HG03469 (cell line): Measurements from ENCODE around the gene RPS10.
"Not testable (repeated sequence)": the region's sequence is repeated elsewhere in the genome, so short reads cannot be mapped to it uniquely, and the experiment has no call there.

ENCODE experiments used
- ATAC-seq: cut with Tn5 transposase; IDR thresholded peaks from one replicate; pipeline ENCODE4 v1.9.1; 2021; ENCODE audit warnings: mild to moderate bottlenecking, moderate library complexity, moderate number of reproducible peaks; ENCODE audit not compliant: unreplicated experiment

RPS10 gene

GRCh38 chr6:34451192-34451591, 25.3 kb upstream of the RPS10 start:
- no peak for ATAC-seq

DNA sequence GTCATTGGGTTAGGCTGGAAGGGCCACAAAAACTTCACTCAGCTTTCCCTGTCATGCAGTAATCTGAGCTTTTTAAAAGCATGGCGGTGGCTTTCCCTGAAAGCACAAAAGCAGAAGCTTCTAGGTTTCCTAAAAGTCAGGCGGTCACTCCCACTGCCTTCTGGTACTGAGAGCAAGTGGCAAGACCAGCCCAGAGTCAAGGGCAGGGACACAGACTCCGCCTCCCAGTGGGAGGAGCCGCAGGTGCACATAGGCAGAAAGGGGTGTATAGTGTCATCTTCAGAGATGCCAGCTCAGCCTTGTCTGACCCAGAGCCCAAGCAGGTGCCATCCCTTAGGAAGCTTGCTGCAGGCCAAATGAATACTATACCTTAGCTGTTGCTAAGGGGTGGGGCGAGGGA, 22.0 kb upstream of the RPS10 start:
- no peak for ATAC-seq

GRCh38 chr6:34447386-34447785, 21.5 kb upstream of the RPS10 start:
- ATAC-seq = no peak

DNA sequence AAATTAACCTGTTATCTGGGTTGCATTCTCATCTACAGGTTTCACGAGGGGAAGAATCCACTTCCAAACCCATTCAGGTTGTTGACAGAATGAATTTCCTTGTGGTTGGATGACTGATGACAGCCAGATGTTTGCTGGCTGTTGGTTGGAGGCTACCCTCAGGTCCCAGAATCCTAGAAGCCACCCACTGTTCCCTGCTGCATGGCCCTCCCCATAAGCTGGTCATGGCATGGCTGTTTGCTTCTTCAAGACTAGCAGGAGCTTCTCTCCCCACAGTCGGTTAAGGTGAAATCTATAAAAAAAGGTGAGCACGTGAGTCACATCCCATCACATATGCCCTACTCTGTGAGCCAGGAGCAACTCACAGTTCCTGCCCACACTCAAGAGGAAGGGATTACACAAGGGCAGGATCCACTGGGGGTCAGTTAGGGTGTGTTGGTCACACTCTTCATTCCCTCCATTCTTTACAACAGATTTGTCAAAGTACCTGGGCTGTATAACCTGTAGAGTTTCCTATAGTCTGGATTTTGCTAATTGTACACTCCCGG, 19.5 kb upstream of the RPS10 start:
- no peak for ATAC-seq

GRCh38 chr6:34441526-34441925, 15.7 kb upstream of the RPS10 start:
- ATAC-seq = no peak

GRCh38 chr6:34439442-34439841, 13.6 kb upstream of the RPS10 start:
- ATAC-seq = no peak

DNA sequence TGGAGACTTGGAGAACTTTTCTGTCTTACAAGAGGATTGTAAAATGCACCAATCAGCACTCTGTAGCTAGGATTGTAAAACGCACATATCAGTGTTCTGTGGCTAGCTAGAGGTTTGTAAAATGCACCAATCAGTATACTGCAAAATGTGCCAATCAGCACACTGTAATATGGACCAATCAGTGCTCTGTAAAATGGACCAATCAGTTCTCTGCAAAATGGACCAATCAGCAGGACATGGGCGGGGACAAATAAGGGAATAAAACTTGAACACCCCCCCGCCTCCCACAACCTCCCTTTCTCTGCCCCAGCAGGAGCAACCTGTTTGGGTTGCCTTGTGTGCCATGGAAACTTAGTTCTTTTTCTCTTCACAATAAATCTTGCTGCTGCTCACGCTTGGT, 12.8 kb upstream of the RPS10 start:
- no peak for ATAC-seq

DNA sequence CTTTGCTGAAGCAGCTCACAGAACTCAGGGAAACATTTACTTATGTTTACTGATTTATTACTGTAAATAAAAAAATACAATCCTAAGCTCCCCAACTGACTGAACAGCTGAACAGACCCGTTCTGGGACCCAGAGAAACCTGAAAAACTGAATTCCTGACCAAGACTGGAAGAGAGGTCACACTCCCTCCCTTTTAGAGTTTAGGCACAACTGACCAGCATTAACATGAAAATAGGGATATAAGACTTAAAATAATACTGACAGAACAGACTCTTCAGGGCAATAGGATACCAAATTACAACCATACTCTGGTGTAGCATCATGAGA, 11.7 kb upstream of the RPS10 start:
- no peak for ATAC-seq

GRCh38 chr6:34436803-34437643, 11.2 kb upstream of the RPS10 start:
- ATAC-seq = no peak

GRCh38 chr6:34435916-34436315, 10.0 kb upstream of the RPS10 start:
- no peak for ATAC-seq

GRCh38 chr6:34425132-34425497, 754 bp downstream of the RPS10 start:
- ATAC-seq = no peak

DNA sequence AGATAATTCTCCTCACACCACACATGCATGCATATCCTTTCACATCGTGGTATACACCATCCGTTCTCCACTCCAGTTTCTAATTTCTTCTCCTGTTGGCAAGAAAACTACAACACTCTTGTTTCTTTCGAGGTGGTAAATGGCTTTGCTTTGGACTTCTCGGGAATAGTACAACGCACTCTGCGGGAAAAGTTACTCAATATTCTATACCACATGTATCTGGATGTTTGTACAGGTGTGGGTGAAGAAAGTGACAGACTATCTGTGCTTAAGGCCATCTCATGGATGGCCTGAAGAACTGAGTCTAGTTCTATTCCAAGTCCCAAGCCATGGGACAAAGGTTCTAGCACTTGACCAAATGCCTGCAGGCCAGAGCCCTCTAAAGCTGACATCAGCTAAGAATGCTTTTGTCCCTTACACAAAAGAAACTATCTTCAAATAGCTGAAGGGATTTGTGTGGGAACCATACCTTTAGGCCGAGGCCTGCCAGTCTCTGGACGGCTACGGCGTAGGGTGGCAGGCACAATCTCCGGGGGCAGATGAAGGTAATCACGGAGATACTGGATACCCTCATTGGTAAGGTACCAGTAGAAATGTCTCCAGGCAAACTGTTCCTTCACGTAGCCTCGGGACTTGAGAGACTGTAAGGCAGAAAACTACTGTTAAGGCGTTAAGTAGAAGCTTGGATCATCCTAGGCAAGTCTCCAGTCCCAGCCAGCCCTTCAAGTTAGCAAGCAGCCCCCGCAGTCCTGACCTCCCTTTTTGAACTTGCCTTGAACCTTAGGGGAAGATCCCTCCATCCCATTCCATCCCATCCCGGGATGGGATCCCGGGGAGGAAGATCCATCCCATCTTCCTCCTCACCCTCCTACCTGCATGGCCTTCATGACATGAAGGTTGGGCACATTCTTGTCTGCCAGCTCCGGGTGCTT, 1.4 kb downstream of the RPS10 start:
- no peak for ATAC-seq

DNA sequence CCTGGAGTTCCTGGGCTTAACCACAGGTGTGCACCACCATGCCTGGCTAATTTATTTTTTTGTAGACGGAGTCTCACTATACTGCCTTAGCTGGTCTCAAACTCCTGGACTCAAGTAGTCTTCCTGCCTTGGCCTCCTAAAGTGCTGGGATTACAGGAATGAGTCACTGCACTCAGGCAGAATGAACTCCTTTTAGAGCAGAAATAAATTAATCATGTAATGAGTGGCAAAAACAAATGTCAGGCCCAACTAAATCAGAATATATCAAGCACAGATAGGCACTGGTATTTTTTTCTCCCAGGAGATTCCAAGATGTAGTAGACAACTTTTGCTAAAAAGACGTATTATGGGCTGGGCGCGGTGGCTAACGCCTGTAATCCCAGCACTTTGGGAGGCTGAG, 2.6 kb downstream of the RPS10 start:
- no peak for ATAC-seq

DNA sequence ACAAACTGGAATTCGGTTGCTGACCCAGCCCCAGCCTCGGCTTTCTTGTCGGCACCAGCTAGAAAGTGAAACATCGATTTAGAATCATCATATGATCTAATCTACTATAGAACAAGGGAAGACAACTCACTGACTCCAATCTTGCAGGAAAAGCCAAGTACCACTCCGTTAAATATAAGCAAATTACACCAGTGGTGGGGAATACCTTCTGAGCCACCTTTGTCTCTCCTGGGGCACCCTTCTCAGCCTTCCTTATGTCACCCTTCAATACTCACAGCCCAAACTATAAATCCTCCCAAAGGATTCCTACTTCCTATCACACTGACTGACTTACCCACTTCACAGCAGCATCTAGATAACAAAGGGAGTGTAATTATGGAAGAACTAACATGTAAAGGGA, 7.5 kb downstream of the RPS10 start:
- ATAC-seq = no peak

GRCh38 chr6:34416877-34417371, 8.9 kb downstream of the RPS10 start:
- no peak for ATAC-seq

GRCh38 chr6:34414999-34415858, 10.6 kb downstream of the RPS10 start:
- no peak for ATAC-seq

GRCh38 chr6:34412643-34413214, 13.1 kb downstream of the RPS10 start:
- ATAC-seq = no peak

DNA sequence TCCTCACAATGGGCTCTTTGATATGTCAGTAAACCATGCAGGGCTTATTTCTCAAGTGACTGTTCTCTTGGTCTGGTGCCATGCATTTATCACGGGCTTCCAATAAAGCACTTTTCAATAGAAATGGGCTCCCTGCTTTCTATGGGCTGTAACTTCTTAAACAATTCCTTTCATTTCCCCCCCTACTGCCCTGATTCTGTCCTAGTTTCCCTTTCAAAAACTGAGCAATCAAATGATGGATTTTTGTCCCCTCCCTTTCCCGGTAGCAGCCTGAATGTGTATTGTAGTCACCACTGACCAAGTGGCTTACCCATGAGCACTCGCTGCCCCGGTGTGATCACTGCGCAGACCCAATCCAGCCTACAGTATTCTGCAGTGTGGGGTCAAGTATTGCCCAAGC, 13.9 kb downstream of the RPS10 start:
- ATAC-seq = no peak

- ATAC-seq = not testable (repeated sequence)
These were observed 18.0 kb downstream of the RPS10 start for GRCh38 chr6:34407915-34408314.

- no peak for ATAC-seq
These were observed 29.4 kb downstream of the RPS10 start for GRCh38 chr6:34396518-34396917.
